HT1080 (cell line): ENCODE measurements around the gene NRDC. TPM values are rescaled to one million over a fixed set of nuclear protein-coding genes. Genes with fewer than 3 reads are reported as not detected.

Experiments used
- DNase-seq: peaks from one replicate; pipeline ENCODE4 v3.0.0-alpha.2; 2015; ENCODE audit warnings: low read depth
- polyA plus RNA-seq, 2 experiments: library from polyadenylated mRNA; depleted of rRNA; stranded (reverse); fragments of >200 nt; gene quantifications; 2 replicates each; pipeline ENCODE4 v1.2.3, GENCODE V29; 2015
- total RNA-seq: library from RNA; depleted of rRNA; stranded (reverse); fragments of >200 nt; shearing (Covaris generic); gene quantifications from 2 replicates; pipeline ENCODE4 v1.2.3, GENCODE V29; 2014; rRNA removed

NRDC gene, protein sequence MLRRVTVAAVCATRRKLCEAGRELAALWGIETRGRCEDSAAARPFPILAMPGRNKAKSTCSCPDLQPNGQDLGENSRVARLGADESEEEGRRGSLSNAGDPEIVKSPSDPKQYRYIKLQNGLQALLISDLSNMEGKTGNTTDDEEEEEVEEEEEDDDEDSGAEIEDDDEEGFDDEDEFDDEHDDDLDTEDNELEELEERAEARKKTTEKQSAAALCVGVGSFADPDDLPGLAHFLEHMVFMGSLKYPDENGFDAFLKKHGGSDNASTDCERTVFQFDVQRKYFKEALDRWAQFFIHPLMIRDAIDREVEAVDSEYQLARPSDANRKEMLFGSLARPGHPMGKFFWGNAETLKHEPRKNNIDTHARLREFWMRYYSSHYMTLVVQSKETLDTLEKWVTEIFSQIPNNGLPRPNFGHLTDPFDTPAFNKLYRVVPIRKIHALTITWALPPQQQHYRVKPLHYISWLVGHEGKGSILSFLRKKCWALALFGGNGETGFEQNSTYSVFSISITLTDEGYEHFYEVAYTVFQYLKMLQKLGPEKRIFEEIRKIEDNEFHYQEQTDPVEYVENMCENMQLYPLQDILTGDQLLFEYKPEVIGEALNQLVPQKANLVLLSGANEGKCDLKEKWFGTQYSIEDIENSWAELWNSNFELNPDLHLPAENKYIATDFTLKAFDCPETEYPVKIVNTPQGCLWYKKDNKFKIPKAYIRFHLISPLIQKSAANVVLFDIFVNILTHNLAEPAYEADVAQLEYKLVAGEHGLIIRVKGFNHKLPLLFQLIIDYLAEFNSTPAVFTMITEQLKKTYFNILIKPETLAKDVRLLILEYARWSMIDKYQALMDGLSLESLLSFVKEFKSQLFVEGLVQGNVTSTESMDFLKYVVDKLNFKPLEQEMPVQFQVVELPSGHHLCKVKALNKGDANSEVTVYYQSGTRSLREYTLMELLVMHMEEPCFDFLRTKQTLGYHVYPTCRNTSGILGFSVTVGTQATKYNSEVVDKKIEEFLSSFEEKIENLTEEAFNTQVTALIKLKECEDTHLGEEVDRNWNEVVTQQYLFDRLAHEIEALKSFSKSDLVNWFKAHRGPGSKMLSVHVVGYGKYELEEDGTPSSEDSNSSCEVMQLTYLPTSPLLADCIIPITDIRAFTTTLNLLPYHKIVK
- total RNA-seq: 57.0 and 57.8 TPM in 2 replicates
- polyA plus RNA-seq (2015; cell fraction: cytosol; rRNA removed): 77.4 and 89.7 TPM in 2 replicates
- polyA plus RNA-seq (2015; cell fraction: nucleus; rRNA removed): 170 and 179 TPM in 2 replicates

DNA sequence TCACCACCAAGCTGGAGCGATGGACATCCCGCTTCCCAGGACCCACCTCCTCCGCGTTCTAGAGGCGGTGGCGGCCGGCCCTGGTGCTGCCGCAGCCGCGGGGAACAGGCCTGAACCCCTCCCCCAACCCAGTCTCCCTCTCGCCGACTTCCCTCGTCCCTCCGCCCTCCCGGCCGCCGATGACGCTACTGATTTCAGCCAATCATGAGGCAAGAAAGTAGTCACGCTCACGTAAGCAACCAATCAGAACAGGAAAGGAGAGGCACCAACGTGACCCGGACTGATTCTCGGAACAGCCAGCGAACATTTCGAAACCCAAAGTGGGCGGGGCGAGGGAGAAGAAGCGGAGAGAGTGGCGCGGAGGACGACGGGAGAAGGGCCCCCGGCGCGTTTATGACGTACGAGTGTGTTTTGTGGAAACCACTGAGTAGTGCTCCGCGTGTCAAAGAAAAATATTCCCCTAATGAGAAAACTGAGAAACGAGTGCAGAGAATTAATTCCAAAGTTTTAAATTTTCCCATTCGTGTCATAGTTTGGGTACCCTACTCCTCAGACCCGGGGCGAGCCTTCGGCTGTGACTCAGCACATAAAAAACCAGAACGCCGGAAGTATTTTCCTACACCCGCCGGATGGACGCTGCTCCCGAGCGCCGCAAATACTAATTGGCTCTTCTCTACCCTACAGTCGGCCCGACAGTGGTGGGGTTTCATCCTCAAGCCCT lies at the start of gene NRDC:
Gene NRDC, minus strand, starts transcription at position 112 of the 721 bp plus-strand sequence. CDS start 112 bp downstream, outside the sequence.
- DNase-seq: peak; percentile 99

DNA sequence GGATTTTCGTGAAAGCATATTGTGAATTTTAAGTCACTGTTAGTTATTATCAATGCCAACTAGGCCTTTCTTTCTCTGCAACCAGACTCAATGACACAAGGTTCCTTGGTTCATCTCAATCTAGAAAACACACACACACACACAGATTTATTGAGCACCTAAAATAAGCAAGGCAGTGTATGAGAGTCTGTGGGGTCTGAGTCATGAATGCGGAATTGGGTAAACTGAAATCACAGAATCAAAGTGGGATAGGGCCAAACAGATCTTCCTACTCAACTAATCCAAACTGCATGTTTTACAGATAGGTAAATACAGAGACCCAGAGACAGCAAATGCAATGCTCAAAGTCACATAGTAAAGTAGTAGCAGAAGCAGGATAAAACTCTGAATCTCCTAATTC lies 48.5 kb upstream of the NRDC start:
- DNase-seq: peak; percentile 13

DNA sequence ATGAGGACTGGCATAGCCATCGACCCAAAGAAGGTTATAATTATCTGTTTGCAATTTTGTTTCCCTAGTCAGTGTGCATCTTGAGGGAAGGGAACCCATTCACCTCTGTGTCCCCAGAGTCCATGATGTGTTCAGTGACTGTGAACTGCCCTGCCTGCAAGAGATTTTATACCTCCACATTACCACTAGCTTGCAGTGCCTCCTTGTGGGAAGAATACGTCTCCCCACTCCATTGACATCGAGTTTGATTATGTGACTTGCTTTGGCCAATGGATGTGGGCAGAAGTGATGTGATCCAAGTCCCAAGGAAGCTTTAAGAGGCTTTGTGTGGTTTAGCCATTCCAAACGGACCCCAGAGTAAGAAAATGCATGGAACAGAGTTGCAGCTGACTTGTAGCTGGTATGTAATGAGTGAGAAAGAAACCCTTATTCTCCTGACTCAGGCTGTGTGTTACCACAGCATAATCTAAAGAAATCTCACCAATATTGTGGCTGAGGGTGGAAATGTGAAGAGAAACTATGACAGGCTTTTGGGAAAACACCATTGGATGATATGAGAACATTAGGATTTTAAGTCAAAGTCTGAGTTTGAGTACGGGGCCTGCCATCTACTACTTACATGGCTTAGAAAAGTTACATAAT lies 47.8 kb upstream of the NRDC start:
- peak; percentile 64 for DNase-seq

DNA sequence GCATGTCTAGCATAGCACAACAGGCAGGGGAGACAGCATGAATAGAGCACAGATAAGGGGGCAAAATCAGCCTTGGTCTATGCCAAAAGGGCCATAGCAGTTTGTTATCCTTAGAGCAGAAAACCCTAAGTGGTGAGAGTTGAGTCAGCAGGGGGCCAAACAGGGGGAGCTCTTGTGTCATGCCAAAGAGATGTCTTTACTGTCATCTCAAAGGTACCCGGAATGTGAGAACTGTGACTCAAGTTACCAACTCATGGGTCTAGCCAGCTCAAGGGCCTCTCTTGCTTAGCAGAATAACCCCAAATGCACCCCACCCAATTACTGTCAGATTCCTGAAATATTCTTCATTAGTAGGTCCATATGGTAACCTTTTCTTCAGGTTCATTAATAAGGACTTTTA lies 45.9 kb upstream of the NRDC start:
- peak; percentile 66 for DNase-seq

DNA sequence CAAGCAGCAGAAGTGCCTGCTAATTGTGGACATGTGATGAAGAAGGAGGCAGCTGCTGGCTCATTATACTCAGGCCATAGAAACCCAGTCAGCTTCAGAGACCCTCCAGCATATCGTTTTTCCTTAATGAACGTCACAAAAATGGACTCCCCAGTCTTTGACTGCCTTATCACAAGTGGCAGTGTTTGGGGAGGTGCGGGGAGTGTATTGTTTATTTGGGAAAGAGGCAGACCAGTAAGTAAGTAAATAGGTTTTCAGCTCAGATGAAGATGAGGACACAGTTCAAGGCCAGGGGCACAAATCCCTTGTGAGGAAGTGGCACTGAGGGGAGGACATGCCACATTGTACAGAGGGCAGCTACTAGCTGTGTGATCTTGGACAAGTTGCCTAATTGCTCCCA lies 43.5 kb upstream of the NRDC start:
- no peak for DNase-seq

DNA sequence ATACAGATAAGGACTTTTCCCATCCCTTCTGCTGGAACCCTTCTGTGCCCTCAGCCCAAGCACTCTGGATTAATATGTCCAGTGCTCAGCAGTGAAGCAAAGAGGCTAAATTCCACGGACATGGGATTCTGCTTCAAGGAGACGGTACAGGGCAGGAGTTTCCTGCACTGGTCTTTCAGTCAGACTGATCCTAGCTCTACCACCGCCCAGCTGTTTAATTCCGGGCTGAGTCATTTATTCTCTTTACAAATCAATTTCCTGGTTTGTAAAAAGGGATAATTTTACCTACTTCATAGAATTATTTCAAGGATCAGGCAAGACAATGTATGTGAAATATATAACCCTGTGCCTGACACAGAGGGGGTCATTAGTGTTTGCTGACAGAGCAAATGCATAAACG lies 41.6 kb upstream of the NRDC start:
- no peak for DNase-seq

DNA sequence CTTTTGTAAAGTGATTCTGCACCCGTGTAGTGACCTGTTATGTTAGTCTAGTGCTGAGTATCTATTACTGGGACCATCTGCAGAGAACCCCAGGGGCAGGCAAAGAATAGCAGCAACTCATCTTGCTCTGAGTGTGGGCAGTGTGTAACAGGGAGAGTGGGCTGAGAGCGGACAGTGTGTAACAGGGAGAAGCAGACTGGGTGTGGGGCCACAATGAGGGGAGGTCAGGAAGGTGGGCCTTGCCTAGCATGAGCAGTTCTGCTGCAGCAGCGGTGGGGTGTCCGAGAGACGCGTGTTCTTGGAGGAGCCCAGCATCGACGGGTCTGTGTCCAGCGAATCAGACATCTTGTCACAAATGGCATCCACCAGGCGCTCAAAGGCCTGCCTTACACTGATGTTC lies 41.2 kb upstream of the NRDC start:
- no peak for DNase-seq

DNA sequence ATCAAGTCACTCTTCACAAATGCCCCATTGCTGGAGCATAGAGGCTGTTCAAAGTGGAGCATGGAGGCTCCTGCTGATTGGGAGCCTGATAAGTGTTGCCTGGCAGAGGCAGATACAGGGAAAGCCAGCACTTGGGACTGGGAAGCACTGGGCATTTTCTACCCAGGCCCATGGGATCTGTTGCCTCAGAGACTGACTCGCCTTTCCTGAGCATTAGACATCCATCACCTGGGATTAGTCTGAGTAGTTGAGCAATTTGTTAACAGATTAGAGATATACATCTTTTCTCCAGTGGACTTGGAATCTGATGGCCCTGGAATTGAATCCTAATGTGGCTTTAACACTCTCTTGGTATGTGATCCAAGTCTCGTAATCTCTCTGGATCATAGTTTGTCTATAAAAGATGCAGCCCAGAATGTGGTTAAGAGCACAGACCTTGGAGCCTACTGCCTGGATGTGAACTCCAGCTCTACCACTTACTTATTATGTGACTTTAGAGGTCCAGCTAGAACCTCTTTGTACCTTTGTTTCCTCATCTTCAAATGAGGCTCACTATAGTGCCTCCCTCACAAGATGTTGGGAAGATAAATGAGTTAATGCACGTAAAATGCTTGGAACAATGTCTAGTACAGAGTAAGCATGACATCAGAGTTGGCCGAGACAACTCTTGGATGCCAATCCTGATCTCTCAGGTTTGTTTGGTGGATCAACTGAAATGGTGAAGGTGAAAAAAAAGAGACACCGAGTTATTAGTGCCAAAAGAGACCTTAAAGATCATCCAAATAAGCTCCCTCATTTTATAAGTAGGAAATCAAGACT lies 38.3 kb upstream of the NRDC start:
- peak; percentile 63 for DNase-seq

DNA sequence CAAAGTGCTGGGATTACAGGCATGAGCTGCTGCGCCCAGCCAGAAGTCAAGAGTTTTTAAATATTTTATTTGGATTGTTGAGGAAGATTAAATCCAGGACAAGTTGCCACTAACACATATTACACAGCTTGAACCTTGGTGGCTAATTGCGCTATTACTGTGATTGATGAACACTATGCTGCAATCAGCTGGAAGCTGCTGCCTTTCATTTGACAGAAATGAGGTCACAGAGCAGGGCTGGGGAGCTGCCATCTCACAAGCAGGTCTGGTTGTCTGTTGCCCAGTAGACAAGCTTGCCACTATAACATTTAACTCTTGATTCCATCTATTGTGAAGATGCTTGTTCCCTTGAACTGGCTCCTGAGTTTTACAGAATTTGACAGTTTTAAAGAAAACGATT lies 37.4 kb upstream of the NRDC start:
- no peak for DNase-seq

DNA sequence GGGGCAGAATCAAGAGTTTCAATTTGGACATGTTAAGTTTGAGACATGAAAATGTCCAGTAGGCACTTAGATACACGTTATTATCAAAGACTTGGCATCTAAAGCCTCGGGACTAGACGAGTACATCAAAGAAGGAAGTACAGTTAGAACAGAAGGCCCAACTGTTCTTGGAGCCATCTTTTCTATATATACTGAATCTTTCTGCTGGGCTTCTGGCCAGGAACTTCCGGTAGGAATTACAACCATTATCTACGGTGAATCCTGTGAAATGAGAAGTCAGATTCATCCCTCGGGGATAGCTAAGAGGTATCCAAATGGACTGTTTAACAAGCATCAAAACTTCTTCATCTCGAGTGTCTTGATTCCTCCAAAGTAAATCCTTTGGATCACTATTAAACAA lies 34.4 kb upstream of the NRDC start:
- DNase-seq: no peak

DNA sequence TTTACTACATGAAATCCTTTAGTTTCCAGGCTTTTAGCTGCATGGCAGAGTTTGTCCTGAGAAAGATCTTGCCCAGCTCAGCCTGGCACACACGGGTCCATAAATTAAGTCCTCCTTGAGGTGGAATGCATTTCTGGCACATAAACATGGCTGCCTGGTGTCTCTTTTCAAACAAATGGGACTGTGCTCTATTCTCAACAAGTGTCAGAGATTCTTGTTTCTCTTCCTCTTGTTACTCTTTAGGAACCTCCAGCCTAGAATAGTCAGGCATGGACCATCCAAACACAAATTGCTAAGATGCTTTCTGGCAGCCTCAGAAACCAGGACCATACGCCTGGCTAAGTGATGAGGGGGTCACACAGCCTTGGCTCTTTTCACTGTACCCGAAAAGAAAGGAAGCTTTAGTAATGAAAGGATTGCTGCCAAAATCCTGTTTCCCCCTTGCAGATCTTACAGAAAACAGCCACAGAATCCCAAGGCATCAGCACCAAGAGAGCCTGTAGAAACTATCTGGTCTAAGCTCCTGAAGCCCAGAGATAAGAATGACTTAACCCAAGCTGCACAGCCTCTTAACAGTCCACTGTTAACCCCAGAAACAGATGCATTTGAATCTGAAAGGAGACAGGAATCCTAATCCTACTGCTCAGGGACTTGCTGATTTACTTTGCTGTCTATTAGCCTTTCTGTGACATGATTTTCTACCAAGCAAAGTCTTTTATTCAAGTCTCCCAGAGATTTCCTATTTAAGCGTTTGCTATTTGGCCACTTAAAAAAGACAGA lies 31.9 kb upstream of the NRDC start:
- no peak for DNase-seq

DNA sequence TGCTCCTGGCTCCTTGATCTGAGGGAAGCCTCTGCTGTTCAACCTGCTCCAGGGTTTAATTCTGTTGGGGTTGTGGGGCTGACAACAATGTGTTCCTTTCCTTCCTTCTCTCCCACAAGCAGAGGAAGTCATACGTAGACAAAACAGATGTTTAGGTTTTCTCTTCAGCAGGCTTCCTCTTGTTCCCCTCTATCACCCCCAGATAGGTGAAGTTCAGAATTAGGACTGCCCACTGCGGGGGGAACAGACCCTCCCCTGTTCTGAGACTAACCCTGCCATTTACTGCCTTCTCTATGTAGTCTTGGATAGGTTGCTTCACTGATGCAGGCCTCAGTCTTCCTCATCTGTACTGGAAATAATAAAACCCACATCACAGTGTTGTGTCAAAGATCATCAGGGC lies 30.0 kb upstream of the NRDC start:
- DNase-seq: no peak

DNA sequence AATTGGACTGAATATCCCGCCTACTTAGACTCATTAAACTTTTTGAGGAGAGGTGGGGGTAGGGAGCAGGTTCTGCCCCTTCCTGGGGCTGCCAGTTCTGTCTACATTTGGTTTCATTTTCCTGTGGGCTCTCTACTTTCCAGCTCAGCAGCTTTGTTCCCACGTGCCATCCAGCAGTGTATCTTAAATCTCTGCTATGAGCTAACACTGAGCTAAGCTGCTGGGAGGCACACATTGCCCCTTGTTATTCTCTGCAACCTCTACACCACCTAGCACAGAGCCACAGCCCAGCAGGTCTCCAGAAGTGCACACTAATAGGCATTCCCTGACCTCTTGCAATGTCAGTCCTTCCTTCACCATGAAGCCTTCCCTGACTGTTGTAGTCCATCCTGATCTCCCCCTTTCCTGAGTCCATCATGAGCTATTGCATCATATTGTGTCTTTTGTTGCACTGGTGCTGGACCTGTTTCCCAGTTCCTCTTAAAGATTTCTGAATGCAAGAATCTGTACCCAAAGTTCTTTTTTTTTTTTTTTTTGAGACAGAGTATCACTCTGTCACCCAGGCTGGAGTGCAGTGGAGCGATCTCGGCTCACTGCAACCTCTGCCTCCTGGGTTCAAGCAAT lies 28.7 kb upstream of the NRDC start:
- DNase-seq: no peak

DNA sequence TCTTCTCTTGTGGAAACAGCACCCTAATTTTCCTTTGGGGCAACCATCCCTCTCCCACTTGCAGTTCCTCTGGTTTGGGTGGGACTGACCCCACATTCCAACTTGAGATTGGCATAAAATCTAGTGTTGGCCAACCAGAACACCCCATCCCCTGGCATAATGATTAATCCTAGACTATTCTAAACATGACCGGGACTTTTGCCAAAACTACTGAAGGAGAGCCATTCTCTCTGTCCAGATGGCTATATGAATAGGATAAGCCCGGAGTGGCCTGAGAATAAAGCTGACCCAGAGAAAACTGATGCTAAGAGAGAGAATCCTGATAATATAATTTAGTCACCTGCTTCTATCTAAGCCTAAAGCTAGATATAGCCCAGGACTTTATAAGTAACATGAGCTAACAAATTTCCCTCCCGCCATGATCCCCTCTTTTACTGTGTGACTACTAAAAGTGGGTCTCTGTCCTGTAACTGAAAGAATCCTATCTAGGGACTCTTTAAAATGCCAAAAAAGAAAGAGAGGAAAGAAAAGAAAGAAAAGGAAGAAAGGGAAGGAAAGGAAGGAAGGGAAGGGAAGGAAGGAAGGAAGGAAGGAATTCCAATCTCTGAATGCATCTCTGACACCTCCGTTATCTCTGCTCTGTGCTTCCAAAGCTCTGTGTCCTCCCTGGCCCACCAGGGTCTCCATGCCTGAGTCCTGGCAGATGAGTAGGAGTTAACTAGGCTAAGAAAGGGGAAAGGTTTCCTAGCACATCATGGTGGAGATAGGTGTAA lies 28.0 kb upstream of the NRDC start:
- no peak for DNase-seq

DNA sequence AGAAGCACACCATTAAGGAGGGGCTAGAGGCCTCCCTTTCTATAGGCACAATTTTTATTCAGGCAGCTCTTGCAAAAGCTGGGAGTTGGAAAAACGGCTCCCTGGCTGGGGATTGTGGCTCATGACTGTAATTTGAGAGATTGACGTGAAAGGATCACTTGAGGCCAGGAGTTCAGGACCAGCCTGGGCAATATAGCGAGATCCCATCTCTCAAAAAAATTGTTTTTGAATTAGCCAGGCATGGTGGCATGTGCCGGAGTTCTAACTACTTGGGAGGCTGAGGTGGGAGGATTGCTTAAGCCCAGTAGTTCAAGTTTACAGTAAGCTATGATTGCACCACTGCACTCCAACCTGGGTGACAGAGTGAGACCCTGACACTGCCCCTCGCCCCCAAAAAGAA lies 23.9 kb upstream of the NRDC start:
- no peak for DNase-seq

DNA sequence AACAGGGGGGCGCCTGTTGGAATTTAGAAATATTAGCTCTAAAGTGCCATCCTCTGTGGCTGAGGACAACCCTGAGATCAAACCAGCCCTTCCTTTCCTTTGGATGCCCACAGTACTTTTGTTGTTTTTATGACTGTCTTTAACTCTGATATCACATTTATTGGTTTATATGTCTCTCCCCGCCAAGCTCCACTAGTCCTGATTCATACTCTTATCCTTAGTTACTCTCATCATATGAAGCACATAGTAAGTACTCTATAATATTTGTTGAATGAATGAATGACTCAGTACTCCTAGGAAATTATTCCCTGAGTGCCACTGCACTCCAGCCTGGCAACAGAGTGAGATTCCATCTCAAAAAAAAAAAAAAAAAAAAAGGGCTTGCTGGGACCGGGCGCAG lies 22.6 kb upstream of the NRDC start:
- DNase-seq: no peak

DNA sequence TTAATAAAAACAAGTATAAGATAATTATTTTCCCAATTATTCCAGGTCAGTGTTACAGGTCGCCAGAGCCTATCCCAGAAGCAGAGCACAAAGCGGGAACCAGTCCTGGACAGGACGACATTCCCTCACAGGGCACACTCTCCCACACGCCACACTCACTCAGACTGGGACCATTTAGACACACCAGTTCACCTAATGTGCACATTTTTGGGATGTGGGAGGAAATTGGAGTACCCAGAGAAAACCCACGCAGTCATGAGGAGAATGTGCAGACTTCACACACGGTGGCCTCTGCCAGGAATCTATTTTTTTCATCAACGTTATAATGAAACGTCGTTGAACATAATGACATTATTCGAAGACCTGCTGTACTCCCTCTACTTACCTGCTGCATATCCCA lies 20.5 kb upstream of the NRDC start:
- DNase-seq: no peak
